Omental fat pad (tissue), 4 donors: ENCODE data around the gene MACC1. TPM values are rescaled to one million over a fixed set of nuclear protein-coding genes. Genes with fewer than 3 reads are reported as not detected.
A peak's percentile ranks its signal among the peaks of the same experiment; 100 is the strongest.

Source experiments
- ATAC-seq: fragments of 150-250 bp; one replicate; pipeline ENCODE4 v1.9.1; 2016; ENCODE audit warnings: mild to moderate bottlenecking, moderate library complexity; ENCODE audit not compliant: low FRiP score
- DNase-seq: peaks from one replicate; pipeline ENCODE4 v3.0.0-alpha.2; 2019; ENCODE audit warnings: low spot score
- CTCF ChIP-seq, 3 donors: fragments of 450-650 bp; IDR thresholded peaks; one replicate each; pipeline ENCODE4 v1.5.1; 2016 to 2017; ENCODE audit warnings: antibody characterized with exemption in 3 of 3, mild to moderate bottlenecking in 3 of 3, moderate library complexity in 2 of 3
- total RNA-seq, 4 donors: library from RNA; depleted of rRNA; stranded (reverse); fragments of >200 nt; gene quantifications; one replicate each; pipeline ENCODE4 v1.1.0, GENCODE V29; 2016

The MACC1 gene
- total RNA-seq, 4 donors from 2014 or later = 0.46 to 5.8 (median 3.2) TPM

DNA sequence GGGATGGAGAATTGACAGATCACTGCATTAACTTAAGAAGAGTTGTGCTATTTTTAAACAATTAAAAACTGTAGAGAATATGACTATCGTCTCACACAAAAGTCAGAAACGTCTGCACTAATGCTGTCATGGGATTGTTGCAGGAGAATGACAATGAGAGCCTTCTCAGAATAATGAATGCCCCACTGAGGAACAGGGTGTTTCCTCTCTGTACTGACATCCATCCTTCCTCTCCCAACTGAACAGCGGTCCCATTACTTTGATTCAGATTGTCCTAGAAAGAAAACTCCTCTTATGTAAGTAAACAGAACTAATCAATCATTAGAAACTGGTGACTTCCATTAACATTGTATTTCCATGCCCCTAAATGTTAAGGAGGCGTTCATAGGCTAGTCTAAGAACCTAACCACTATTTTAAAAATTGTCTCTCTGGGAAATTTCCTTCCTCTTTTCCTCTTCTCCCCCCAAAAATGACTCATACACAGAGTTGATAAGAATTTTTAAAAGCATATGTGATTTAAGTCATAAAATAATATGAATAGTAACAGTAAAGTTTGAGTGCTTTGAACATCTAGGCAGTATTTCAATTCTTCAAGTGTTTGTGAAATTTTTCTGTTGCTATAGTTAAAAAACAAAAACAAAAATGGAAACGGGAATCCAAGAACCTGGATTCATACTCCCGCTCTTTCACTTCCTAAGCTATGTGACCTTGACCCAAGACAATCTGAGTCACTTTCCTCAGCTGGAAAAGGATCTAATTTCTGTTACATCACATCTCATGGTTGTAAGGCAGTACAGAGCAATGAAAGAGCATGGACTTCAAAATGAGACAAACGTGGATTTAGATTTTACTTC, 12.7 kb upstream of the MACC1 start:
- ATAC-seq (peak; percentile 98), DNase-seq (no peak)
- TF ChIP-seq CTCF (IDR thresholded peaks at IDR 0.05) = no peak

DNA sequence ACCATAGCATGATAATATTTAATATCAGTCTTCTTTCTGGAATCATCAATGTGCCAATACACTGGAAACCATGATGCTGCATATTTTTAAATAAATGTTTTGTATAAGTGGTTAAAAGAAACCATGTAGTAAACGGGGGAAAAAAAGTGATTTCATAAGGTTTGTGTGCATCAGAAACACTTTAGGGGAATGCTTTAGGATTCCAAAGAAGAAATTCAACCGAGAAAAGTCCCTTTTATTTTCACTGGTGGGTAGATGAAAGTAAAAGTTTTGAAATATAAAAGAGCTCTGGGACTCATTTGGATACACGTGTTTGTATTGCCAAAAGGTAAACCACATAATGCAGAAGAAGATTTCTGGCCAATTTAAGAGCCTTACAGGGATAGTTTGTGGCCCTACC, 11.9 kb upstream of the MACC1 start:
- DNase-seq (no peak), ATAC-seq (no peak)
- no peak for TF ChIP-seq CTCF (IDR thresholded peaks at IDR 0.05)

- ATAC-seq (no peak), DNase-seq (no peak)
- no peak for TF ChIP-seq CTCF (IDR thresholded peaks at IDR 0.05)
These were observed 11.5 kb upstream of the MACC1 start for GRCh38 chr7:20228654-20229053.

GRCh38 chr7:20227291-20227795, 10.2 kb upstream of the MACC1 start:
- TF ChIP-seq CTCF (IDR thresholded peaks at IDR 0.05) = no peak
- ATAC-seq = no peak
- no peak for DNase-seq

DNA sequence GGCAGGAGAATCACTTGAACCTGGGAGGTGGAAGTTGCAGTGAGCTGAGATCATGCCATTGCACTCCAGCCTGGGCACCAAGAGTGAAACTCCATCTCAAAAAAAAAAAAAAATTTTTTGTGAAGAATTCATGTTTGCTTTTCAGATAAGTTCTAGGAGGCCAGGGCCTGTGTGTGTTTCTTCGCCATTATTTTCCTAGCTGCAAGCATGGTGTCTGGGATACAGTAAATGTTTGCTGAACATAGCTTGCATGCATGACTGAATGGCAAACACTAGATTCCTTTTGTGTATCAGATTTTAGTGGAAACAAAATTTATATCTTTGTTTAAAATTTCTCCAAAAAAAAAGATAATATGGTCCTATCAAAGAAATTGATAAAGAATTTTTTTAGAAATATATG, 9.7 kb upstream of the MACC1 start:
- no peak for TF ChIP-seq CTCF (IDR thresholded peaks at IDR 0.05)
- ATAC-seq = no peak

DNA sequence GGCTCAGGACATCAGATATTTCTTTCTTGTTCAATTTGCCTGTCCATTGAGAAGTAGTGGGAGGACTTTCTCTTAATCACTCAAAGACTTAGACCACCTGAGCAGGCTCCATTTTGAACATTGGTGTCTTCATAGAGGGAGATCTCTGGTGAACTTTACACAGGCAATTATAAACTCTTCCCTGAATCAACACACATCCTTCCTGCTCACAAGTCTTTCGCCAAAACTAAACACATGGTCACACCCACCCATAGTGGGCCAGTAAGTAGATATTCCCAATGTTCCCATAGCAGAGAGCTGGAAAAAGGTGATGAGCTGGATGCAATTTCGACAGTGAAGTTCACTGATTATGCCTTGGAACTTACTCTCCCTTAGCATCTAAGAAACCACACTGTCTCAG, 8.2 kb upstream of the MACC1 start:
- TF ChIP-seq CTCF (IDR thresholded peaks at IDR 0.05) = no peak
- ATAC-seq = no peak

More for the DNA sequence above, 9.7 kb upstream of the MACC1 start:
- DNase-seq = no peak

DNA sequence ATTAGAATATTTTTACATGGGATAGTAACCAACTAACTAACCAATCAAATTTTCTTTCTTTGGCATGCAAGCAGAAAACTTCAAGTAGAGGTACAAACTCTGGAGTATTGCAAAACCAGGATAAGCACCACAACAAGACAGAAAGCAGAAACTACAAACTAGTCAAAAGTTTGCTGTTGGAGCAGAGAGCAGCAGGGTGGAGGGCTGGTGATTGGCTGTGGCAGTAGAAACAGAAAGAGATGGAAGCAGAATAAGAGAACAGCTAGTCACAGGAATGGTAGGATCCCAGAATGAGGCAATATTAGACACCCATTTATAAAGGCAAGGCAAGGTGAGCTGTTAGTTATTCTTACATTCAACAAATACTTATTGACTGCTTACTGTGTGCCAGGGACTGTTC, 6.8 kb upstream of the MACC1 start:
- ATAC-seq (no peak), DNase-seq (no peak)
- no peak for TF ChIP-seq CTCF (IDR thresholded peaks at IDR 0.05)

More for the DNA sequence above, 8.2 kb upstream of the MACC1 start:
- DNase-seq = no peak
